ENCODE measurements around the gene SMAD4. TPM values are rescaled to one million over a fixed set of nuclear protein-coding genes. Genes with fewer than 3 reads are reported as not detected.
A peak's percentile ranks its signal among the peaks of the same experiment; 100 is the strongest.

Gene SMAD4
- total and polyA plus RNA-seq, 4 donors = 9.3 to 65.3 (median 29.1) TPM

DNA sequence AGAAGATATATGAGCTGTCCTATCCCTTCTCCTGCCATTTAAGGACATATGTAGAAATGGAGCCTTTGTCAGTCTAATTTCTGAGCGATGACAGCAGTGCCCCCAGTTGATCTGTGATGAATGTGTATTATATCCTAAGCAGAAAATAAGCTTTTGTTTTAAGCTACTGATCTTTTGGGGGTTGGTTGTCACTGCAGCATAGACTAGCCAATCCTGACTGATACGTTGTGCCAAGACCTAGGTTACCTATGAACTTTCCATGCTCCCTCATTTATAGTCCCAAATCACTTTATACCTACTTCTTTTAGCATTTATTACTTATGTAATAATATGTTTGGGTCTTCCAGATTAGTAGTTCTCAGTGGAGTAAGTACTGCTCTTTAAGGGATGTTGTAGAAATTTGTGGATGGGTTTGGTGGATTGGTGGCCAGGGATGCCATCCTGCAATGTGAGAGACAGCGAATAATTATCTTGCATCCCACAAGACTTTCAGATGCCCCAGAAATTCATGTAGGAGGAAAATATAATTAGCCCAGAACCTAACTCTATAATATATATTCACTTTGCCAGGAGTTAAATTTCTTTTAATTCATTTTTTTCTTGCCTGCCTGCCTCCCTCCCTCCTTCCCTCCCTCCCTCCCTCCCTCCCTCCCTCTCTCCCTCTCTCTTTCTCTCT lies 11.8 kb downstream of the SMAD4 start:
- no peaks in the 10 kb centered on the region for H3K36me3 ChIP-seq (ENCODE audit: control insufficient read depth in 4 of 4, insufficient read depth in 3 of 4, low read depth in 1 of 4, low read length in 3 of 4)
- H3K9me3 ChIP-seq (ENCODE audit: control insufficient read depth in 4 of 4, low read length in 3 of 4) = no peaks in the 10 kb centered on the region
- peak overlapping the region in 1 of 2 donors; percentile 74 for H3K27ac ChIP-seq (ENCODE audit: low read depth in 1 of 2, low read length in 2 of 2)
- 97% methylated on average over 3 of the region's 3 CpGs for WGBS
- DNase-seq (ENCODE audit: low spot score) = no peak
- H3K27me3 ChIP-seq (ENCODE audit: control insufficient read depth in 4 of 4, insufficient read depth in 4 of 4, low read length in 3 of 4) = no peaks in the 10 kb centered on the region
- no peak for TF ChIP-seq RAD21 (IDR thresholded peaks at IDR 0.05)
- TF ChIP-seq EGR1 (IDR thresholded peaks at IDR 0.05; ENCODE audit: low read depth in 2 of 2) = no peak
- TF ChIP-seq, protein P1, sequence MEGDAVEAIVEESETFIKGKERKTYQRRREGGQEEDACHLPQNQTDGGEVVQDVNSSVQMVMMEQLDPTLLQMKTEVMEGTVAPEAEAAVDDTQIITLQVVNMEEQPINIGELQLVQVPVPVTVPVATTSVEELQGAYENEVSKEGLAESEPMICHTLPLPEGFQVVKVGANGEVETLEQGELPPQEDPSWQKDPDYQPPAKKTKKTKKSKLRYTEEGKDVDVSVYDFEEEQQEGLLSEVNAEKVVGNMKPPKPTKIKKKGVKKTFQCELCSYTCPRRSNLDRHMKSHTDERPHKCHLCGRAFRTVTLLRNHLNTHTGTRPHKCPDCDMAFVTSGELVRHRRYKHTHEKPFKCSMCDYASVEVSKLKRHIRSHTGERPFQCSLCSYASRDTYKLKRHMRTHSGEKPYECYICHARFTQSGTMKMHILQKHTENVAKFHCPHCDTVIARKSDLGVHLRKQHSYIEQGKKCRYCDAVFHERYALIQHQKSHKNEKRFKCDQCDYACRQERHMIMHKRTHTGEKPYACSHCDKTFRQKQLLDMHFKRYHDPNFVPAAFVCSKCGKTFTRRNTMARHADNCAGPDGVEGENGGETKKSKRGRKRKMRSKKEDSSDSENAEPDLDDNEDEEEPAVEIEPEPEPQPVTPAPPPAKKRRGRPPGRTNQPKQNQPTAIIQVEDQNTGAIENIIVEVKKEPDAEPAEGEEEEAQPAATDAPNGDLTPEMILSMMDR (IDR thresholded peaks at IDR 0.05; ENCODE audit: low read depth, low read length, missing input control) = no peak
- no peak for TF ChIP-seq SP1 (IDR thresholded peaks at IDR 0.05)
- no peak overlapping the region for H3K4me3 ChIP-seq (ENCODE audit: low read depth in 1 of 3, low read length in 3 of 3)
- H3K4me1 ChIP-seq (ENCODE audit: control insufficient read depth in 4 of 4, insufficient read depth in 4 of 4, low read length in 3 of 4) = peaks cover 16 to 67% (median 47%) of the 10 kb centered on the region in 4 donors
- no peak overlapping the region for H3K9ac ChIP-seq (ENCODE audit: low read depth in 1 of 2, low read length in 2 of 2)

DNA sequence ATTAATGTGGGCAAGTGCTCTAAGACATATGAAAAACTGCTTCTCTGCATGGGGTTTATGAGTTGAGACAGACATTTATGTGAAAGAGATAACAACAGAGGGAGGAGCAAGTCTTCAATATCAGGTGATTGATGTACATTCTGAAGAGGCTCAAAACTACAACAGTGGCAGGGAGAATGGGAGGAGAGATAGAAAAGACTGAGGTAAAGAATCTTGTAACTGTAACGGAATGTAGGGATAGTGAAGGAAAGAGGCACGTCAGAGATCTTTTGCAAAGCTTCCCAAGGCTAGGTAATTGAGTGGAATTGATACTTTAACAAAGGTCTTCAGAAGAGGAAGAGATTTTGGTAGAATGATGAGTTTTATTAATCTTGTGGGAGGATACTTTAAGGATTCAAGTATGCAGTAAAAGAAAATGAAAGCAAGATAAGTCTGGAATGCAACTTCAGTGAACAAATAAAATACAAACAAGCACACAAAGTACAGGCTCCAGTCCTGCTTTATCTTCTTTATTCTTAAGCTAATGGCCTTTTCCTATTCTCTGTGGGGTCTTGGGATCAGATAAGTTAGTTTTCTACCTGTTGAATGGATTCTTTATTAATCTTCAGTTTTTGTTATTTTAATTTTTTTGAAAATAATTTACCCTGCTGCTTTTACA lies 15.0 kb downstream of the SMAD4 start:
- no peak for DNase-seq (ENCODE audit: low spot score)
- H3K4me1 ChIP-seq (ENCODE audit: control insufficient read depth in 4 of 4, insufficient read depth in 4 of 4, low read length in 3 of 4) = peaks cover 12 to 47% (median 30%) of the 10 kb centered on the region in 4 donors
- peaks cover 0 to 9% (median 5%) of the 10 kb centered on the region in 4 donors for H3K36me3 ChIP-seq (ENCODE audit: control insufficient read depth in 4 of 4, insufficient read depth in 3 of 4, low read depth in 1 of 4, low read length in 3 of 4)
- no peaks in the 10 kb centered on the region for H3K27me3 ChIP-seq (ENCODE audit: control insufficient read depth in 4 of 4, insufficient read depth in 4 of 4, low read length in 3 of 4)
- H3K9me3 ChIP-seq (ENCODE audit: control insufficient read depth in 4 of 4, low read length in 3 of 4) = no peaks in the 10 kb centered on the region
- no peak overlapping the region for H3K4me3 ChIP-seq (ENCODE audit: low read depth in 1 of 3, low read length in 3 of 3)
- peak overlapping the region; percentile 5 to 17 for H3K27ac ChIP-seq (ENCODE audit: low read depth in 1 of 2, low read length in 2 of 2)
- WGBS = 19% methylated on average over 2 of the region's 2 CpGs
- H3K9ac ChIP-seq (ENCODE audit: low read depth in 1 of 2, low read length in 2 of 2) = peak overlapping the region in 1 of 2 donors; percentile 15
- TF ChIP-seq FOXA2 (IDR thresholded peaks at IDR 0.05) (no peak), RAD21 (IDR thresholded peaks at IDR 0.05) (no peak), SP1 (IDR thresholded peaks at IDR 0.05) (no peak), HNF4G (IDR thresholded peaks at IDR 0.05) (no peak), GABPA (IDR thresholded peaks at IDR 0.05 in 1 of 2, conservative IDR thresholded peaks at IDR 0.05 in 1 of 2) (no peak), FOXA1 (IDR thresholded peaks at IDR 0.05) (no peak), EGR1 (IDR thresholded peaks at IDR 0.05; ENCODE audit: low read depth in 2 of 2) (no peak), RXRA (IDR thresholded peaks at IDR 0.05) (no peak), YY1 (IDR thresholded peaks at IDR 0.05) (no peak), NR2F2 (IDR thresholded peaks at IDR 0.05) (no peak), HNF4A (conservative IDR thresholded peaks at IDR 0.05) (no peak), JUND (IDR thresholded peaks at IDR 0.05) (no peak), TAF1 (conservative IDR thresholded peaks at IDR 0.05) (no peak)
- TF ChIP-seq, protein P2, sequence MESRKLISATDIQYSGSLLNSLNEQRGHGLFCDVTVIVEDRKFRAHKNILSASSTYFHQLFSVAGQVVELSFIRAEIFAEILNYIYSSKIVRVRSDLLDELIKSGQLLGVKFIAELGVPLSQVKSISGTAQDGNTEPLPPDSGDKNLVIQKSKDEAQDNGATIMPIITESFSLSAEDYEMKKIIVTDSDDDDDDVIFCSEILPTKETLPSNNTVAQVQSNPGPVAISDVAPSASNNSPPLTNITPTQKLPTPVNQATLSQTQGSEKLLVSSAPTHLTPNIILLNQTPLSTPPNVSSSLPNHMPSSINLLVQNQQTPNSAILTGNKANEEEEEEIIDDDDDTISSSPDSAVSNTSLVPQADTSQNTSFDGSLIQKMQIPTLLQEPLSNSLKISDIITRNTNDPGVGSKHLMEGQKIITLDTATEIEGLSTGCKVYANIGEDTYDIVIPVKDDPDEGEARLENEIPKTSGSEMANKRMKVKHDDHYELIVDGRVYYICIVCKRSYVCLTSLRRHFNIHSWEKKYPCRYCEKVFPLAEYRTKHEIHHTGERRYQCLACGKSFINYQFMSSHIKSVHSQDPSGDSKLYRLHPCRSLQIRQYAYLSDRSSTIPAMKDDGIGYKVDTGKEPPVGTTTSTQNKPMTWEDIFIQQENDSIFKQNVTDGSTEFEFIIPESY (IDR thresholded peaks at IDR 0.05) = no peak
- TF ChIP-seq, protein P3, sequence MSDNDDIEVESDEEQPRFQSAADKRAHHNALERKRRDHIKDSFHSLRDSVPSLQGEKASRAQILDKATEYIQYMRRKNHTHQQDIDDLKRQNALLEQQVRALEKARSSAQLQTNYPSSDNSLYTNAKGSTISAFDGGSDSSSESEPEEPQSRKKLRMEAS (IDR thresholded peaks at IDR 0.05) = no peak
- TF ChIP-seq, protein P4, sequence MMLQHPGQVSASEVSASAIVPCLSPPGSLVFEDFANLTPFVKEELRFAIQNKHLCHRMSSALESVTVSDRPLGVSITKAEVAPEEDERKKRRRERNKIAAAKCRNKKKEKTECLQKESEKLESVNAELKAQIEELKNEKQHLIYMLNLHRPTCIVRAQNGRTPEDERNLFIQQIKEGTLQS (IDR thresholded peaks at IDR 0.05) = no peak
- TF ChIP-seq, protein P5, sequence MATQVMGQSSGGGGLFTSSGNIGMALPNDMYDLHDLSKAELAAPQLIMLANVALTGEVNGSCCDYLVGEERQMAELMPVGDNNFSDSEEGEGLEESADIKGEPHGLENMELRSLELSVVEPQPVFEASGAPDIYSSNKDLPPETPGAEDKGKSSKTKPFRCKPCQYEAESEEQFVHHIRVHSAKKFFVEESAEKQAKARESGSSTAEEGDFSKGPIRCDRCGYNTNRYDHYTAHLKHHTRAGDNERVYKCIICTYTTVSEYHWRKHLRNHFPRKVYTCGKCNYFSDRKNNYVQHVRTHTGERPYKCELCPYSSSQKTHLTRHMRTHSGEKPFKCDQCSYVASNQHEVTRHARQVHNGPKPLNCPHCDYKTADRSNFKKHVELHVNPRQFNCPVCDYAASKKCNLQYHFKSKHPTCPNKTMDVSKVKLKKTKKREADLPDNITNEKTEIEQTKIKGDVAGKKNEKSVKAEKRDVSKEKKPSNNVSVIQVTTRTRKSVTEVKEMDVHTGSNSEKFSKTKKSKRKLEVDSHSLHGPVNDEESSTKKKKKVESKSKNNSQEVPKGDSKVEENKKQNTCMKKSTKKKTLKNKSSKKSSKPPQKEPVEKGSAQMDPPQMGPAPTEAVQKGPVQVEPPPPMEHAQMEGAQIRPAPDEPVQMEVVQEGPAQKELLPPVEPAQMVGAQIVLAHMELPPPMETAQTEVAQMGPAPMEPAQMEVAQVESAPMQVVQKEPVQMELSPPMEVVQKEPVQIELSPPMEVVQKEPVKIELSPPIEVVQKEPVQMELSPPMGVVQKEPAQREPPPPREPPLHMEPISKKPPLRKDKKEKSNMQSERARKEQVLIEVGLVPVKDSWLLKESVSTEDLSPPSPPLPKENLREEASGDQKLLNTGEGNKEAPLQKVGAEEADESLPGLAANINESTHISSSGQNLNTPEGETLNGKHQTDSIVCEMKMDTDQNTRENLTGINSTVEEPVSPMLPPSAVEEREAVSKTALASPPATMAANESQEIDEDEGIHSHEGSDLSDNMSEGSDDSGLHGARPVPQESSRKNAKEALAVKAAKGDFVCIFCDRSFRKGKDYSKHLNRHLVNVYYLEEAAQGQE (IDR thresholded peaks at IDR 0.05) = no peak
- TF ChIP-seq, protein P1 (IDR thresholded peaks at IDR 0.05; ENCODE audit: low read depth, low read length, missing input control) = no peak

All from liver (tissue), 9 donors.